OCI-LY3 (cell line): ENCODE data around the gene EHBP1.

Source experiments
- EZH2phosphoT487 ChIP-seq: fragments of 200-600 bp; shearing (Covaris generic); IDR thresholded peaks from 2 replicates; pipeline ENCODE4 v1.6.1; 2018; ENCODE audit warnings: antibody characterized with exemption, mixed run types, low read depth
- TF ChIP-seq, protein P1 (sequence below): fragments of 200-600, 300-600 bp; sonication (generic); IDR thresholded peaks from 2 replicates; pipeline ENCODE4 v1.5.1; 2014; ENCODE audit warnings: antibody characterized with exemption, low read length, low read depth

GRCh38 chr2:62991605-62992004 lies 286.1 kb downstream of the EHBP1 start:
- TF ChIP-seq, protein P1, sequence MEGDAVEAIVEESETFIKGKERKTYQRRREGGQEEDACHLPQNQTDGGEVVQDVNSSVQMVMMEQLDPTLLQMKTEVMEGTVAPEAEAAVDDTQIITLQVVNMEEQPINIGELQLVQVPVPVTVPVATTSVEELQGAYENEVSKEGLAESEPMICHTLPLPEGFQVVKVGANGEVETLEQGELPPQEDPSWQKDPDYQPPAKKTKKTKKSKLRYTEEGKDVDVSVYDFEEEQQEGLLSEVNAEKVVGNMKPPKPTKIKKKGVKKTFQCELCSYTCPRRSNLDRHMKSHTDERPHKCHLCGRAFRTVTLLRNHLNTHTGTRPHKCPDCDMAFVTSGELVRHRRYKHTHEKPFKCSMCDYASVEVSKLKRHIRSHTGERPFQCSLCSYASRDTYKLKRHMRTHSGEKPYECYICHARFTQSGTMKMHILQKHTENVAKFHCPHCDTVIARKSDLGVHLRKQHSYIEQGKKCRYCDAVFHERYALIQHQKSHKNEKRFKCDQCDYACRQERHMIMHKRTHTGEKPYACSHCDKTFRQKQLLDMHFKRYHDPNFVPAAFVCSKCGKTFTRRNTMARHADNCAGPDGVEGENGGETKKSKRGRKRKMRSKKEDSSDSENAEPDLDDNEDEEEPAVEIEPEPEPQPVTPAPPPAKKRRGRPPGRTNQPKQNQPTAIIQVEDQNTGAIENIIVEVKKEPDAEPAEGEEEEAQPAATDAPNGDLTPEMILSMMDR: no peak
- no peak for TF ChIP-seq EZH2phosphoT487
